Smooth muscle cell of the coronary artery (primary cell): Measurements from ENCODE around the gene NEUROG3. TPM values are rescaled to one million over a fixed set of nuclear protein-coding genes. Genes with fewer than 3 reads are reported as not detected.

Experiments used
- total RNA-seq: library from RNA; depleted of rRNA; stranded (reverse); fragments of >200 nt; gene quantifications from 2 replicates; pipeline ENCODE4 v1.2.3, GENCODE V29; 2014; ENCODE audit warnings: low replicate concordance

Gene NEUROG3, protein sequence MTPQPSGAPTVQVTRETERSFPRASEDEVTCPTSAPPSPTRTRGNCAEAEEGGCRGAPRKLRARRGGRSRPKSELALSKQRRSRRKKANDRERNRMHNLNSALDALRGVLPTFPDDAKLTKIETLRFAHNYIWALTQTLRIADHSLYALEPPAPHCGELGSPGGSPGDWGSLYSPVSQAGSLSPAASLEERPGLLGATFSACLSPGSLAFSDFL
- total RNA-seq = not detected in 2 replicates

DNA sequence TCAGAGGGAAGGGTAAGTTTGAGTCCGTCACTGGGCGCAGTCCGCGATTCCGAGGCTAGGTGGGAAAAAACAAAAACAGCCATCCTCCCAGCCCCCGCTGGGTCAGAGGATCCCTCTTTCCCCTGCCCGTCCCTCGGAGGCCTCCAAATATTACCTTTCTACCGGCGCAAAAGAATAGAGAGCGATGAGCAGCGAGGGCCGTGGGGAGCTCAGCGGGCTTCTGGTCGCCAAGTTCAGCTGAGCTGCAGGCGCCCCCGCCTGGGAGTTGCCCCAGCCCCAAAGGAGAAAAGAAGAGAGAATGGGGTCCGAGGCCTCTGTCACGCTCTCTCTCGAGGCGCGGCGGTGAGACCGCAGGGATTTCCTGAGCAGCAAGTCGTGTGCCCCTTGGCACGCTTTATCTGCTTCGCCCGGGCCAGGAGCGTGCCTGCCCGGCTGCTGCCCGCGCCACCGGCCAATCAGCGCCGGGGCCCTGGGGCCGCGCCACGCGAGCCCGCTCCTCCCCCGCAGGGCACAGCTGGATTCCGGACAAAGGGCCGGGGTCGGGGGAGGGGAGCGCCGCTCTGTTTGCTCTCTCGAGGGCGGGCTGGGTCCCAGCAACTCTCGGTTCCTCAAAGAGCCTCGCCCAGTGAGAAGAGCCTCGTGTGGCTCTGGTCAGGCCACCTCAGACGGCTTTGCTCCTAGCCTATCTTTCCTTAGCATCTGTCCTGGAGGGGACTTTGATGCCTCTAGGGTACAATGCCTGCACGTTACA lies at the start of gene NEUROG3:
NEUROG3 (minus strand) TSS at position 367 of the 751 bp plus-strand sequence. CDS start 379 bp downstream, outside the sequence.

Other genes with a start within 250 kb of the NEUROG3 start
- 0.15 and 0.35 TPM in 2 replicates for gene TACR2, start 156.5 kb downstream of the NEUROG3 start, total RNA-seq
- gene TSPAN15, start 122.0 kb downstream of the NEUROG3 start, total RNA-seq = 1.4 and 3.9 TPM in 2 replicates
- gene FAM241B, start 56.8 kb upstream of the NEUROG3 start, total RNA-seq = 0.60 TPM in 1 of 2 replicates, not detected in the other
- 4.0 and 34.8 TPM in 2 replicates for gene COL13A1, start 228.5 kb upstream of the NEUROG3 start, total RNA-seq